Peyer's patch (tissue), 4 donors: Measurements from ENCODE around the gene CIAO2B. TPM values are rescaled to one million over a fixed set of nuclear protein-coding genes. Genes with fewer than 3 reads are reported as not detected.

ENCODE experiments used
- DNase-seq, 3 donors: peaks; one replicate each; pipeline ENCODE4 v3.0.0-alpha.2; 2017 to 2019
- H3K27ac ChIP-seq, 4 donors: fragments of 200-600 bp; sonication (generic); one replicate each; pipeline ENCODE4 v1.5.1; 2016 to 2019
- H3K27me3 ChIP-seq, 2 donors: fragments of 200-600 bp; sonication (generic); one replicate each; pipeline ENCODE4 v1.5.1; 2019
- H3K36me3 ChIP-seq, 3 donors: fragments of 200-600 bp; sonication (generic); one replicate each; pipeline ENCODE4 v1.5.1; 2016 to 2019
- H3K4me1 ChIP-seq, 4 donors: fragments of 200-600 bp; sonication (generic); one replicate each; pipeline ENCODE4 v1.5.1; 2016 to 2019
- H3K4me3 ChIP-seq, 4 donors: fragments of 200-600 bp; sonication (generic); 1 replicate in 3 of 4; 2 replicates in 1 of 4; pipeline ENCODE4 v1.5.1; 2016 to 2019; ENCODE audit warnings: mild to moderate bottlenecking in 1 of 4
- H3K9me3 ChIP-seq, 4 donors: fragments of 200-600 bp; sonication (generic); one replicate each; pipeline ENCODE4 v1.5.1; 2016 to 2019; ENCODE audit warnings: mild to moderate bottlenecking in 1 of 4
- CTCF ChIP-seq, 6 experiments: fragments of 450-650 bp in 4 of 6; fragments of 200-600 bp in 2 of 6; sonication (generic) in 1 of 6; IDR thresholded peaks; one replicate each; pipeline ENCODE4 v1.5.1; 2017 to 2019; ENCODE audit warnings: antibody characterized with exemption in 6 of 6, mild to moderate bottlenecking in 3 of 6, moderate library complexity in 1 of 6
- POLR2A ChIP-seq, 2 donors: fragments of 450-650 bp; IDR thresholded peaks; one replicate each; pipeline ENCODE4 v1.5.1; 2017; ENCODE audit warnings: antibody characterized with exemption in 2 of 2, mild to moderate bottlenecking in 2 of 2, moderate library complexity in 2 of 2
- total RNA-seq, 4 donors: library from RNA; depleted of rRNA; stranded (reverse); fragments of >200 nt; gene quantifications; one replicate each; pipeline ENCODE4 v1.1.0, GENCODE V29; 2016

CIAO2B gene
- total RNA-seq, 4 donors from 2014 or later = 28.1 to 72.7 (median 55.2) TPM

GRCh38 chr16:66904846-66905632, 29.2 kb downstream of the CIAO2B start:
- H3K4me3 ChIP-seq = no peak overlapping the region
- no peaks in the 10 kb centered on the region for H3K9me3 ChIP-seq
- H3K4me1 ChIP-seq = peaks cover 0 to 34% (median 1%) of the 10 kb centered on the region in 4 donors
- peak overlapping the region; percentile 7 to 77 (median 43) for H3K27ac ChIP-seq
- no peaks in the 10 kb centered on the region for H3K27me3 ChIP-seq
- H3K36me3 ChIP-seq = no peaks in the 10 kb centered on the region
- DNase-seq = peak in 1 of 3 donors; percentile 38
- TF ChIP-seq CTCF (IDR thresholded peaks at IDR 0.05) (no peak), POLR2A (IDR thresholded peaks at IDR 0.05) (no peak)

- Histone ChIP-seq H3K36me3 (no peaks in the 10 kb centered on the region), H3K27ac (peak overlapping the region in 3 of 4 donors; percentile 31 to 77 (median 48)), H3K27me3 (no peaks in the 10 kb centered on the region), H3K4me1 (peaks cover 0 to 40% (median 5%) of the 10 kb centered on the region in 4 donors), H3K4me3 (no peak overlapping the region), H3K9me3 (no peaks in the 10 kb centered on the region)
- TF ChIP-seq CTCF (IDR thresholded peaks at IDR 0.05) (no peak), POLR2A (IDR thresholded peaks at IDR 0.05) (no peak)
- DNase-seq = peak in 1 of 3 donors; percentile 30
Measured at GRCh38 chr16:66904428-66904845, 29.8 kb downstream of the CIAO2B start.

- Histone ChIP-seq H3K9me3 (no peaks in the 10 kb centered on the region), H3K36me3 (no peaks in the 10 kb centered on the region), H3K4me1 (peaks cover 0 to 44% (median 7%) of the 10 kb centered on the region in 4 donors), H3K27ac (peak overlapping the region in 3 of 4 donors; percentile 31 to 77 (median 48)), H3K4me3 (no peak overlapping the region), H3K27me3 (no peaks in the 10 kb centered on the region)
- TF ChIP-seq CTCF (IDR thresholded peaks at IDR 0.05) (no peak), POLR2A (IDR thresholded peaks at IDR 0.05) (no peak)
- no peak for DNase-seq
Measured at GRCh38 chr16:66903544-66904427, 30.4 kb downstream of the CIAO2B start.

GRCh38 chr16:66902648-66903543, 31.3 kb downstream of the CIAO2B start:
- TF ChIP-seq POLR2A (IDR thresholded peaks at IDR 0.05) (no peak), CTCF (IDR thresholded peaks at IDR 0.05) (peak in 1 of 6 experiments; percentile 21)

GRCh38 chr16:66901626-66902025, 32.6 kb downstream of the CIAO2B start:
- H3K9me3 ChIP-seq = no peaks in the 10 kb centered on the region
- no peaks in the 10 kb centered on the region for H3K36me3 ChIP-seq
- H3K27me3 ChIP-seq = no peaks in the 10 kb centered on the region
- DNase-seq = no peak
- peak overlapping the region; percentile 67 to 85 (median 78) for H3K27ac ChIP-seq
- H3K4me1 ChIP-seq = peaks cover 0 to 52% (median 7%) of the 10 kb centered on the region in 4 donors
- no peak for TF ChIP-seq CTCF (IDR thresholded peaks at IDR 0.05)
- no peak overlapping the region for H3K4me3 ChIP-seq

More at GRCh38 chr16:66902648-66903543, 31.3 kb downstream of the CIAO2B start:
- Histone ChIP-seq H3K27me3 (no peaks in the 10 kb centered on the region), H3K36me3 (no peaks in the 10 kb centered on the region), H3K4me1 (peaks cover 0 to 44% (median 7%) of the 10 kb centered on the region in 4 donors), H3K4me3 (no peak overlapping the region), H3K9me3 (no peaks in the 10 kb centered on the region), H3K27ac (peak overlapping the region in 3 of 4 donors; percentile 25 to 54 (median 48))
- no peak for DNase-seq
